Activated effector memory CD4-positive, alpha-beta T cell treated with anti-CD3 and anti-CD28 coated beads, Interleukin-2, amount 50 U/mL, for 16 hours (primary cell): Measurements from ENCODE around the gene KLF2.
A peak's percentile ranks its signal among the peaks of the same experiment; 100 is the strongest.
"Not testable (repeated sequence)": the region's sequence is repeated elsewhere in the genome, so short reads cannot be mapped to it uniquely, and the experiment has no call there.

Experiments used
- DNase-seq: peaks from one replicate; pipeline ENCODE4 v3.0.0-alpha.2; 2020

KLF2 gene

GRCh38 chr19:16324384-16325160 is at the start of gene KLF2:
TSS of gene KLF2 (plus strand) at chr19:16324826. CDS start at chr19:16324924, 98 bp downstream.
- peak; percentile 96 for DNase-seq

- DNase-seq, result no peak
Measured at GRCh38 chr19:16280306-16280705, 44.3 kb upstream of the KLF2 start.

GRCh38 chr19:16281743-16282142 is 42.9 kb upstream of the KLF2 start:
- no peak for DNase-seq

- DNase-seq, result peak; percentile 84
Measured at GRCh38 chr19:16283210-16284061, 41.2 kb upstream of the KLF2 start.

GRCh38 chr19:16284505-16284904 is 40.1 kb upstream of the KLF2 start:
- DNase-seq, result no peak

GRCh38 chr19:16285079-16285478 is 39.5 kb upstream of the KLF2 start:
- not testable (repeated sequence) for DNase-seq

GRCh38 chr19:16285769-16286498 is 38.7 kb upstream of the KLF2 start:
- DNase-seq, result no peak

- no peak for DNase-seq
Measured at GRCh38 chr19:16288544-16288943, 36.1 kb upstream of the KLF2 start.

GRCh38 chr19:16289594-16289993 is 35.0 kb upstream of the KLF2 start:
- no peak for DNase-seq

GRCh38 chr19:16290692-16291091 is 33.9 kb upstream of the KLF2 start:
- no peak for DNase-seq

GRCh38 chr19:16293118-16294091 is 31.2 kb upstream of the KLF2 start:
- DNase-seq, result no peak

- no peak for DNase-seq
Measured at GRCh38 chr19:16295057-16295456, 29.6 kb upstream of the KLF2 start.

- no peak for DNase-seq
Measured at GRCh38 chr19:16296713-16297112, 27.9 kb upstream of the KLF2 start.

- no peak for DNase-seq
Measured at GRCh38 chr19:16297575-16298178, 26.9 kb upstream of the KLF2 start.

- DNase-seq, result no peak
Measured at GRCh38 chr19:16298334-16298733, 26.3 kb upstream of the KLF2 start.

- DNase-seq, result no peak
Measured at GRCh38 chr19:16301999-16302694, 22.5 kb upstream of the KLF2 start.

GRCh38 chr19:16303755-16304154 is 20.9 kb upstream of the KLF2 start:
- no peak for DNase-seq

- DNase-seq, result not testable (repeated sequence)
Measured at GRCh38 chr19:16304511-16304910, 20.1 kb upstream of the KLF2 start.

- DNase-seq, result not testable (repeated sequence)
Measured at GRCh38 chr19:16305060-16305459, 19.6 kb upstream of the KLF2 start.

- DNase-seq, result no peak
Measured at GRCh38 chr19:16306728-16307402, 17.8 kb upstream of the KLF2 start.
